Measurements from ENCODE around the gene PABPN1. TPM values are rescaled to one million over a fixed set of nuclear protein-coding genes. Genes with fewer than 3 reads are reported as not detected.

Gene PABPN1
- total and polyA plus RNA-seq, 9 of the 15 experiments (the other 6 are each of a cell fraction or from before 2014, with no cell fraction given): 32.6 to 388 (median 178) TPM

DNA sequence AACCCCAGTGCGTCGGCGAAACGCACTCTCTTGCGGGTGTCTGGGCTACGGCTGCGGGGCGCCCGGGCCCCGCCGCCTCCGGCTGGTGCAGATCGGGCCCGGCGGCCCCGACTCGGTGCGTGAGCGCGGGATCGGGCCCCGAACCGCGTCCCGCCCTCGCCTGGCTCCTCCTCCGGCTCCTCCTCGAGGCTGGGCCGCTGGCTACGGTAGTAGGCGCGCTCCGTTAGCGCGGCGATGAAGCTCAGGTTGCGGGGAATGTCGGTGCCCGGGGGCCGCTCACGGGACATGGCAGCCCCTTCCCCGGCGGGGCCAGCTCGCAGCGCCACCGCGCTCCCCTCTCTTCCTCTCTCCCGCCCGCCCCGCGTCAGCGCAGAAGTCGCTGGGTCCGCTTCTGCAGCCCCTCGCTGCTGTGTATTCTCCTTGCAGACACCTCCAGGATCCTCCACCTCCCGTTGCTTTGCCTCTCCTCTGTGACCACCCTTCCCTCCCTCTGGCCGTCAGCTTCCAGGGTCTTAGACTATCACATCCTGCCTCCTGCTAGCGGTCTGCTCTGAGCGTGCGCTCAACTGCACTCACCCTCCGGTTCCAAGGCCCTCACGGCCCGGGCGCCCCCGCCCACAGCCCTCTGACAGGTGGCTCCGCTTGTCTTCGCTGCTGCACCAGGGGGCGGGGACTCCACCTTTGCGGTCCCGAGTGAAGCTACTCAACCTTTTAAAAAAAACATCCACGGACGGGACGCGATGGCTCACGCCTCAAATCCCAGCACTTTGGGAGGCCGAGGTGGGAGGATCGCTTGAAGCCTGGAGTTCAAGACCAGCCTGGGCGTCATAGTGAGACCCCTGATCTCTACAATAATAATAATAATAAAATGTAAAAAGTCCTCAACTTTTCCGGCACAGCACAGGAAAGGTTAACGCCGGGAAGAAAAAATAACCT lies 18.7 kb upstream of the PABPN1 start, which contains the start of gene PPP1R3E (continued):
- TF ChIP-seq GABPB1 (CRISPR knock-in tag; IDR thresholded peaks at IDR 0.05) (peak; percentile 31; the same call in 1 of the 2 replicates), PTBP1 (IDR thresholded peaks at IDR 0.05; ENCODE audit: low read depth, low read length) (no peak), STAT5B (CRISPR knock-in tag; IDR thresholded peaks at IDR 0.05) (no peak), ZNF384 (IDR thresholded peaks at IDR 0.05; ENCODE audit: low read depth, low read length) (no peak), HCFC1 (IDR thresholded peaks at IDR 0.05; ENCODE audit: low read depth, low read length) (no peak), PHTF2 (CRISPR knock-in tag; IDR thresholded peaks at IDR 0.05) (no peak), PCBP2 (IDR thresholded peaks at IDR 0.05; ENCODE audit: low read depth, low read length, poor library complexity, severe bottlenecking) (no peak), ZNF347 (CRISPR knock-in tag; IDR thresholded peaks at IDR 0.05; ENCODE audit: low read depth) (no peak), ZNF12 (CRISPR knock-in tag; IDR thresholded peaks at IDR 0.05) (0 out of 2 replicates have a peak, but pooled peaks have one; percentile 59), ZNF639 (CRISPR knock-in tag; conservative IDR thresholded peaks at IDR 0.05 in 1 of 2, IDR thresholded peaks at IDR 0.05 in 1 of 2) (peak in 1 of 2 experiments; percentile 22; a peak in 1 of 4 replicates), ZEB2 (IDR thresholded peaks at IDR 0.05) (0 out of 2 replicates have a peak, but pooled peaks have one; percentile 55), TEAD2 (tag; IDR thresholded peaks at IDR 0.05) (no peak), CCAR2 (IDR thresholded peaks at IDR 0.05; ENCODE audit: low read depth, low read length) (no peak), KLF6 (CRISPR knock-in tag; IDR thresholded peaks at IDR 0.05; ENCODE audit: borderline replicate concordance) (no peak), LARP7 (IDR thresholded peaks at IDR 0.05) (no peak), ZHX1 (conservative IDR thresholded peaks at IDR 0.05; ENCODE audit: low read length) (no peak)
- TF ChIP-seq, protein P1, sequence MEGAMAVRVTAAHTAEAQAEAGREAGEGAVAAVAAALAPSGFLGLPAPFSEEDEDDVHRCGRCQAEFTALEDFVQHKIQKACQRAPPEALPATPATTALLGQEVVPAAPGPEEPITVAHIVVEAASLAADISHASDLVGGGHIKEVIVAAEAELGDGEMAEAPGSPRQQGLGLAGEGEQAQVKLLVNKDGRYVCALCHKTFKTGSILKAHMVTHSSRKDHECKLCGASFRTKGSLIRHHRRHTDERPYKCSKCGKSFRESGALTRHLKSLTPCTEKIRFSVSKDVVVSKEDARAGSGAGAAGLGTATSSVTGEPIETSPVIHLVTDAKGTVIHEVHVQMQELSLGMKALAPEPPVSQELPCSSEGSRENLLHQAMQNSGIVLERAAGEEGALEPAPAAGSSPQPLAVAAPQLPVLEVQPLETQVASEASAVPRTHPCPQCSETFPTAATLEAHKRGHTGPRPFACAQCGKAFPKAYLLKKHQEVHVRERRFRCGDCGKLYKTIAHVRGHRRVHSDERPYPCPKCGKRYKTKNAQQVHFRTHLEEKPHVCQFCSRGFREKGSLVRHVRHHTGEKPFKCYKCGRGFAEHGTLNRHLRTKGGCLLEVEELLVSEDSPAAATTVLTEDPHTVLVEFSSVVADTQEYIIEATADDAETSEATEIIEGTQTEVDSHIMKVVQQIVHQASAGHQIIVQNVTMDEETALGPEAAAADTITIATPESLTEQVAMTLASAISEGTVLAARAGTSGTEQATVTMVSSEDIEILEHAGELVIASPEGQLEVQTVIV (CRISPR knock-in tag; IDR thresholded peaks at IDR 0.05; ENCODE audit: borderline replicate concordance): no peak
- TF ChIP-seq, protein P2, sequence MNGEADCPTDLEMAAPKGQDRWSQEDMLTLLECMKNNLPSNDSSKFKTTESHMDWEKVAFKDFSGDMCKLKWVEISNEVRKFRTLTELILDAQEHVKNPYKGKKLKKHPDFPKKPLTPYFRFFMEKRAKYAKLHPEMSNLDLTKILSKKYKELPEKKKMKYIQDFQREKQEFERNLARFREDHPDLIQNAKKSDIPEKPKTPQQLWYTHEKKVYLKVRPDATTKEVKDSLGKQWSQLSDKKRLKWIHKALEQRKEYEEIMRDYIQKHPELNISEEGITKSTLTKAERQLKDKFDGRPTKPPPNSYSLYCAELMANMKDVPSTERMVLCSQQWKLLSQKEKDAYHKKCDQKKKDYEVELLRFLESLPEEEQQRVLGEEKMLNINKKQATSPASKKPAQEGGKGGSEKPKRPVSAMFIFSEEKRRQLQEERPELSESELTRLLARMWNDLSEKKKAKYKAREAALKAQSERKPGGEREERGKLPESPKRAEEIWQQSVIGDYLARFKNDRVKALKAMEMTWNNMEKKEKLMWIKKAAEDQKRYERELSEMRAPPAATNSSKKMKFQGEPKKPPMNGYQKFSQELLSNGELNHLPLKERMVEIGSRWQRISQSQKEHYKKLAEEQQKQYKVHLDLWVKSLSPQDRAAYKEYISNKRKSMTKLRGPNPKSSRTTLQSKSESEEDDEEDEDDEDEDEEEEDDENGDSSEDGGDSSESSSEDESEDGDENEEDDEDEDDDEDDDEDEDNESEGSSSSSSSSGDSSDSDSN (IDR thresholded peaks at IDR 0.05; ENCODE audit: borderline replicate concordance in 1 of 2, low read depth in 2 of 2, low read length in 2 of 2): peak in 1 of 2 experiments; percentile 48; a peak in 2 of 4 replicates

Measured in K562 (cell line).